ENCODE results near the gene GNB2.

The GNB2 gene

GRCh38 chr7:100682228-100682741 is 8.7 kb downstream of the GNB2 start:
- DNase-seq, result no peak

- DNase-seq, result no peak
Measured at GRCh38 chr7:100682991-100683658, 9.6 kb downstream of the GNB2 start.

- no peak for DNase-seq
Measured at GRCh38 chr7:100683659-100684533, 10.4 kb downstream of the GNB2 start.

GRCh38 chr7:100684534-100685042 is 11.0 kb downstream of the GNB2 start:
- no peak for DNase-seq

GRCh38 chr7:100685049-100685605 is 11.6 kb downstream of the GNB2 start:
- DNase-seq, result no peak

GRCh38 chr7:100685631-100686145 is 12.1 kb downstream of the GNB2 start:
- no peak for DNase-seq

GRCh38 chr7:100686201-100686821 is 12.8 kb downstream of the GNB2 start:
- DNase-seq, result no peak

GRCh38 chr7:100686822-100687211 is 13.3 kb downstream of the GNB2 start:
- no peak for DNase-seq

- no peak for DNase-seq
Measured at GRCh38 chr7:100687261-100687660, 13.7 kb downstream of the GNB2 start.

- no peak for DNase-seq
Measured at GRCh38 chr7:100687751-100688300, 14.3 kb downstream of the GNB2 start.

- DNase-seq, result no peak
Measured at GRCh38 chr7:100688326-100688860, 14.9 kb downstream of the GNB2 start.

- no peak for DNase-seq
Measured at GRCh38 chr7:100689230-100690135, 15.9 kb downstream of the GNB2 start.

- peak; percentile 11 for DNase-seq
Measured at GRCh38 chr7:100691676-100692577, 18.4 kb downstream of the GNB2 start.

GRCh38 chr7:100692578-100692961 is 19.0 kb downstream of the GNB2 start:
- DNase-seq, result no peak

- no peak for DNase-seq
Measured at GRCh38 chr7:100693312-100694097, 20.0 kb downstream of the GNB2 start.

GRCh38 chr7:100694098-100694745 is 20.7 kb downstream of the GNB2 start, which contains the start of gene GIGYF1:
Gene GIGYF1 (minus strand): TSS chr7:100694250. CDS start chr7:100688238, 6,012 bp downstream.
- DNase-seq, result peak; percentile 21

GRCh38 chr7:100696123-100696521 is 22.6 kb downstream of the GNB2 start:
- no peak for DNase-seq

- no peak for DNase-seq
Measured at GRCh38 chr7:100699018-100699417, 25.5 kb downstream of the GNB2 start.
